H1 (cell line): ENCODE measurements around the gene TKFC. TPM values are rescaled to one million over a fixed set of nuclear protein-coding genes. Genes with fewer than 3 reads are reported as not detected.

Experiments used
- FOSL1 ChIP-seq: IDR thresholded peaks from 2 replicates; pipeline ENCODE4 v1.6.1; 2011; ENCODE audit warnings: mild to moderate bottlenecking, low read depth, low read length, moderate library complexity; ENCODE audit not compliant: insufficient read depth
- SP1 ChIP-seq: IDR thresholded peaks from 2 replicates; pipeline ENCODE4 v1.6.1; 2011; ENCODE audit warnings: low read depth, low read length
- polyA plus RNA-seq, 7 experiments: library from polyadenylated mRNA; depleted of rRNA in 3 of 7; stranded (reverse) in 5 of 7; unstranded in 2 of 7; fragments of >200 nt in 5 of 7; fragments of 200-250 nt in 2 of 7; gene quantifications; 1 replicate in 5 of 7; 2 replicates in 1 of 7; 4 replicates in 1 of 7; pipeline versions ENCODE4 v1.2.1 to v1.2.3, GENCODE V29; 2011 to 2013; ENCODE audit warnings: missing spikeins in 2 of 7, mixed read lengths in 2 of 7
- total RNA-seq: library from RNA; stranded (reverse); fragmentation: NEBNext Ultra II Directional; extraction: Animal tissue kit (Norgen Biotek cat#: 25700); gene quantifications from 2 replicates; pipeline ENCODE4 v1.2.1, GENCODE V29; 2021
- TF ChIP-seq, protein P1 (sequence below), 3 experiments: IDR thresholded peaks; 1 replicate in 2 of 3; 2 replicates in 1 of 3; pipeline versions ENCODE4 v1.5.1 to v1.6.1; 2011; ENCODE audit warnings: low read length in 3 of 3, mild to moderate bottlenecking in 3 of 3, inconsistent platforms in 2 of 3, low read depth in 1 of 3, moderate library complexity in 1 of 3; ENCODE audit not compliant: insufficient read depth in 1 of 3; ENCODE audit errors: control extremely low read depth in 1 of 3
- TF ChIP-seq, protein P2 (sequence below): IDR thresholded peaks from 2 replicates; pipeline ENCODE4 v1.6.1; 2011; ENCODE audit warnings: low read depth, mild to moderate bottlenecking, low read length; ENCODE audit not compliant: insufficient read depth

TKFC gene
- total and polyA plus RNA-seq, 2 of the 8 experiments (the other 6 are each of a cell fraction or from before 2014, with no cell fraction given) = 53.5 to 55.0 TPM

DNA sequence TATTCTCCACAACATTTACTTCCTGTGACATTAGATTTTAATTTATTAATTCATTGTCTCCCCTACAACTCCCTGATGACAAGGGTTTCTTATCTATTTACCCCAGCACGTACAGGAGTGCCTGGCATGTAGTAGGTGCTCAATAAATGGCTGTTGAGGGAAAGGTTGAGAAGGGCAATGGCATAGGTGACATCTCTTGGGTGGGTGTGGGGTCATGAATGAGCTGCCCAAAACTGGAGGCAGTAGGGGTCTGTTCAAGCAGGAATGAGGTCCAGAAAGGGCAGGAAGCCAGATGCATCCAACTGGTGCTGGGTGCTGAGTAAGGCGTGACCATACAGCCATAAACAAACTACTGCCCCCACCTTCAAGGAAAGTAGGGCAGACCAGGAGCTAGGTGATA lies 40.7 kb upstream of the TKFC start (continued):
- TF ChIP-seq, protein P1, sequence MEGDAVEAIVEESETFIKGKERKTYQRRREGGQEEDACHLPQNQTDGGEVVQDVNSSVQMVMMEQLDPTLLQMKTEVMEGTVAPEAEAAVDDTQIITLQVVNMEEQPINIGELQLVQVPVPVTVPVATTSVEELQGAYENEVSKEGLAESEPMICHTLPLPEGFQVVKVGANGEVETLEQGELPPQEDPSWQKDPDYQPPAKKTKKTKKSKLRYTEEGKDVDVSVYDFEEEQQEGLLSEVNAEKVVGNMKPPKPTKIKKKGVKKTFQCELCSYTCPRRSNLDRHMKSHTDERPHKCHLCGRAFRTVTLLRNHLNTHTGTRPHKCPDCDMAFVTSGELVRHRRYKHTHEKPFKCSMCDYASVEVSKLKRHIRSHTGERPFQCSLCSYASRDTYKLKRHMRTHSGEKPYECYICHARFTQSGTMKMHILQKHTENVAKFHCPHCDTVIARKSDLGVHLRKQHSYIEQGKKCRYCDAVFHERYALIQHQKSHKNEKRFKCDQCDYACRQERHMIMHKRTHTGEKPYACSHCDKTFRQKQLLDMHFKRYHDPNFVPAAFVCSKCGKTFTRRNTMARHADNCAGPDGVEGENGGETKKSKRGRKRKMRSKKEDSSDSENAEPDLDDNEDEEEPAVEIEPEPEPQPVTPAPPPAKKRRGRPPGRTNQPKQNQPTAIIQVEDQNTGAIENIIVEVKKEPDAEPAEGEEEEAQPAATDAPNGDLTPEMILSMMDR (IDR thresholded peaks at IDR 0.05; ENCODE audit: control extremely low read depth in 1 of 3, insufficient read depth in 1 of 3, low read depth in 1 of 3, low read length in 3 of 3) = no peak
- TF ChIP-seq, protein P2, sequence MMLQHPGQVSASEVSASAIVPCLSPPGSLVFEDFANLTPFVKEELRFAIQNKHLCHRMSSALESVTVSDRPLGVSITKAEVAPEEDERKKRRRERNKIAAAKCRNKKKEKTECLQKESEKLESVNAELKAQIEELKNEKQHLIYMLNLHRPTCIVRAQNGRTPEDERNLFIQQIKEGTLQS = no peak
- TF ChIP-seq FOSL1 (no peak), SP1 (no peak)
